KG1 (cell line): Measurements from ENCODE around the gene SRGAP2.
"Not testable (repeated sequence)": the region's sequence is repeated elsewhere in the genome, so short reads cannot be mapped to it uniquely, and the experiment has no call there.

Experiments used
- DNase-seq: peaks from one replicate; lab custom pipeline; 2025; lab: John Stamatoyannopoulos, UW

SRGAP2 gene

GRCh38 chr1:206203364-206204158 is at the start of gene SRGAP2:
Gene SRGAP2 (plus strand): TSS chr1:206203541. CDS start chr1:206205971, 2,430 bp downstream.
- DNase-seq, result not testable (repeated sequence)

- DNase-seq, result not testable (repeated sequence)
Observed at GRCh38 chr1:206167350-206168029, 35.9 kb upstream of the SRGAP2 start.

GRCh38 chr1:206169794-206170193 is 33.5 kb upstream of the SRGAP2 start:
- DNase-seq, result not testable (repeated sequence)

DNA sequence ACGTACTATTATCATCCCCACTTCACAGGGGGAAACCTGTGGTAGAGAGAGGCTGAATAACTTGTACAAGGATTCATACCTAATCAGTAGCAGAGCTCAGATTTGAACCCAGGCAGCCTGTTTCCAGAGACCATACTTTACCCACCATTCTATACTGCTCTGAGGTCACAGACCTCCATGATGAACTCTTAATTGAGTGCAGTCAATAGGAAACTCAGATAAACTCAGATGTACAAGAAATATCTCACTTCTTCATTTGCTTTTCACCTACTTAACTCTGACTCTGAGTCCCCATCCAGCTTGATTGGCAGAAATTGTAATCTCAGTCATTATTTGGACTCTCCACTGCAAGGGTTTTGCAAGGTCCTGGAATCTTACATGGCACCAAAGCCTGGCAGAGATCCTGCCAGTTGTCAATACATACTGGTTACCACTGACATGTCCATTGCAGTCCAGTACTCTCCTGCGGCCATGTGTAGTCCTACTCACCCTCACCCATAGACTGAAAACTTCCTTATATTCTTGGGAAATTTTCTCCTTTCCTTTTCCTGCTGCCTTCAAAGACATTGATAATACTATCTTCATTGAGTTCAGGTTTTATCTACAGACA is 30.1 kb upstream of the SRGAP2 start:
- not testable (repeated sequence) for DNase-seq

- not testable (repeated sequence) for DNase-seq
Observed at GRCh38 chr1:206174182-206174868, 29.0 kb upstream of the SRGAP2 start.

DNA sequence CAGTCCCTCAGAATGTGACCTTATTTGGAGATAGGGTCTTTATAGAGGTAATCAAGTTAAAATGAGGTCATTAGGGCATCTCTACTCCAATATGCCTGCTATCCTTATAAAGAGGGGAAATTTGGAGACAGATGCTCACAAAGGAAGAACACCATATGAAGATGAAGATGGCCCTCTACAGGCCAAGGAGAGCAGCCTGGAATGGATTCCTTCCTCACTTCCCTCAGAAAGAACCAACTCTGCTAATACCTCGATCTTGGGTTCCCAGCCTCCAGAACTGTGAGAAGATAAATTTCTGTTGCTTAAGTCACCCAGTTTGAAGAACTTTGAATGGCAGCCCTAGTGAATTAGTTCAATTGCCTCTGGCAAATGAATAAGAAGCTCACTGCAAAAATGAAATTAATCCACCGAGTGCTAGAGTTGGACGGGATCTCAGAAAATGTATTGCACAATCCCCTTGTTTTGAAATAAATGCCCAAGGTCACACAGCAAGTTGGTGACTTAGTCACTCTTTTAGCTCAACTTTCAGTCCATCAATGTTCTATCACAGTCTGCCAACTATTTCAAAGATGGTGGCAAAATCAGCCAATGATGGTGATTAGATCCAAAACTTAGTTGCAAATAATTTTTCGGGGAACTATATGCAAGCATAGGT is 27.8 kb upstream of the SRGAP2 start:
- DNase-seq, result not testable (repeated sequence)

GRCh38 chr1:206176114-206176502 is 27.2 kb upstream of the SRGAP2 start:
- DNase-seq, result not testable (repeated sequence)

- not testable (repeated sequence) for DNase-seq
Observed at GRCh38 chr1:206178061-206178989, 25.0 kb upstream of the SRGAP2 start.

- not testable (repeated sequence) for DNase-seq
Observed at GRCh38 chr1:206179666-206180065, 23.7 kb upstream of the SRGAP2 start.

DNA sequence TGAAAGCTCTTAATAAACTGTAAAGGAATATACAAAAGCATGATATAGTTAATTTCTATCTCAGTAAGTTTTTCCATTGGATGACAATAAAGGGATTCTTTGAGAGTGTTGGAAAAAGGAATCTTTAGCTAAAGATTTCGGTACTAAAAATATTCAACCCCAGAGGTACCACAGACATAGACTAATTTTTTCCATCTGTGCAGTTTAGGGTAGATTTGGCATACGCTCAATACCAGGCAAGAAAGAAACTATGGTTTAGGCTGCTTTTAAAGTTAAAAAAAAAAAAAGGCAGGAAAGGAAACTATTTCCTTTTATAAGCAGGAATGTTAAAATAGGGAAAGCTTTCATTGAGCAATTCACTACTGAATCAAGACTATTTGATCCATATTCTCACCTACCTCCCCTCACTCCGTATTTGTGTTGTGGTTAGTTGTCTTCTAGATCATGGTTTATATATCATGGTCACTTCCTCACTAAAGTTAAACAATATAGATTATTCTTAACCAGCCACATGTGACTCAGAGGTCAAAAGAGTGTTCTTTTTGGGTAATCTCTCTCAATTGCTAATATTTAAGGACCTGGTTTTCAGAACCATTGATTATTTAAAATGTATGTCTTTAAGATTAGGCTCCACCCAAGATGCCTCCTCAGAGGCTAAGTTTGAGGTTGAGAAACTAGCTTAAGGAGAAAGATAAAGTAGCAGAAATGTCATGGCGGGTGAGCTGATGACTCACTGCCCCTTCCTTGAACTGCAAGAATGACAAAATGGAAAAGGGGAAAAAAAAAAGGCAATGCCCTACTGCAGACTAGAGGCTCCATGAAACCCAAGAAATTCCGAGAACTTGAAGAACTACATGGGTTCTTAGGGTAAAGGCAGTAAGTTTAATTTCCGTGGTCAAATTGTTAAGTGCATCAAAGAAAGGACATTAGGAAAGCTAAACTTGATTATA is 20.7 kb upstream of the SRGAP2 start:
- DNase-seq, result not testable (repeated sequence)

- DNase-seq, result not testable (repeated sequence)
Observed at GRCh38 chr1:206183788-206184187, 19.6 kb upstream of the SRGAP2 start.

- not testable (repeated sequence) for DNase-seq
Observed at GRCh38 chr1:206185778-206186177, 17.6 kb upstream of the SRGAP2 start.

GRCh38 chr1:206186826-206187225 is 16.5 kb upstream of the SRGAP2 start:
- not testable (repeated sequence) for DNase-seq

GRCh38 chr1:206195182-206195581 is 8.2 kb upstream of the SRGAP2 start:
- not testable (repeated sequence) for DNase-seq

DNA sequence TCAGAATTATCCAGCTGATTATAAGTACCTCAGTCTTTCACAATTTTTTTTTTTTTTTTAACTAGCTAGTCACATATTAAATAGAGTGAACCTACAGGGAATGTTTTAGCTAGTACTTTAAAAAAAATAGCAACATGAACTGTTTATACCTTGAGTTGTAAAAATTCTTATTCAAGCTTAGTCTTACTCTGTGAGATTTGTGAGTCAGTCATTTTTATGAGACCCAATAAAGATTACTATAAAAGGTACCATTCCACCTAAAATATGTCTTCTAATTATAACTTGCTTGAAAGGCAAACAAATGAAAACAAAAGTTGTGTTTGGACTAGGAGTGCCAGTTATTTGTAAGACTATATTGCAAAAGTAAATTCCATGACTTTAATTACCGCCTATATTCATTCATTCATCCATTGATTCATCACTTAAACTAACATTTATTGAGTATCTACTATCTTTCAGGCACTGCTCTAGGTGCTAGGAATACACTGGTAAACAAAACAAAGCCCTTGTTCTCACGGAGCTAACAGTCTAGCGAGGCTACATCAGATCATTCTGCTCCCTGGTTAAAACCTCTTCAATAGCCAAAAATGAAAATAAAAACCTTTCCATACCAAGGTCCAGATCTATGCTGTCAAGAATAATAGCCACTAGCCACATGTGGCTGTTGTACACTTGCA is 6.5 kb upstream of the SRGAP2 start:
- DNase-seq, result not testable (repeated sequence)

DNA sequence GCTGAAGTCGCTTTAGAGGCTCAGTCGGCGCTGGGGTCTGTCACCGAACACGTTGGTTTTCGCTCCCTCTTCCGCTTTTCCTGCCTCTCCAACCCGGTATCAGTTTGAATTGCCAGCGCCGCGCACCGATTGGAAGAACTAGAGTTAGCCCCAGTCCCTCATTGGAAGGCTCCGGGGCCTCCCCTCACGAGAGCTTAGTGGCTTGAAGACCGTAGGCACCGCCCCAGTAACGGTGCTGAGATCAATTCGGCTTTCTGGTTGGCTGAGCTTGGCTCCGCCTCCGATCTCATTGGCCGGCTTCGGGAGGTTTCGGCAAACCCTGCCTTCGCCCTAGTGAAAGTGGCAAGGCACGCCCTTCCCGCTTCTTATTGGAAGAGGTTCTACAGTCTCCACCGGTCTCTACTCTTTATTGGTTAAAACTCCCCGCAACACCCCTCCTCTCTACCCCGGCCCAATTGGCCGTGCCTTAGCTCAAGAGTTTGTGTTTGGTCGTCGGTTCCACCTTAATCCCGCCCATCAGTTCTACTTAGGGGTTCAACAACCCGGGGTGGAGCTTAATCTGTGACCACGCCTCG is 465 bp upstream of the SRGAP2 start, which contains the start of gene FAM72A:
FAM72A (minus strand) TSS at position 51 of the 575 bp plus-strand sequence. CDS start 814 bp downstream, outside the sequence.
- DNase-seq, result peak; percentile 91

- not testable (repeated sequence) for DNase-seq
Observed at GRCh38 chr1:206204159-206204511, 794 bp downstream of the SRGAP2 start.

- DNase-seq, result not testable (repeated sequence)
Observed at GRCh38 chr1:206204871-206205270, 1.5 kb downstream of the SRGAP2 start.
